Stimulated activated CD8-positive, alpha-beta memory T cell treated with anti-CD3 and anti-CD28 coated beads, Interleukin-4, amount 100 ng/mL, for 1 hour (primary cell): ENCODE measurements around the gene DACH2.

ENCODE experiments used
- DNase-seq, 2 donors: peaks; one replicate each; pipeline ENCODE4 v3.0.0-alpha.2; 2020; ENCODE audit warnings: low read depth in 2 of 2, low spot score in 1 of 2

The DACH2 gene

GRCh38 chrX:86747091-86747490, 598.8 kb downstream of the DACH2 start:
- DNase-seq = no peak

- no peak for DNase-seq
Observed at GRCh38 chrX:86805241-86805640, 657.0 kb downstream of the DACH2 start.

- no peak for DNase-seq
Observed at GRCh38 chrX:86806786-86807185, 658.5 kb downstream of the DACH2 start.

- DNase-seq = no peak
Observed at GRCh38 chrX:86809651-86810050, 661.4 kb downstream of the DACH2 start.

- DNase-seq = no peak
Observed at GRCh38 chrX:86829786-86830185, 681.5 kb downstream of the DACH2 start.

- DNase-seq = no peak
Observed at GRCh38 chrX:86830685-86831084, 682.4 kb downstream of the DACH2 start.

- DNase-seq = no peak
Observed at GRCh38 chrX:86845101-86845500, 696.9 kb downstream of the DACH2 start.
